Muscle layer of duodenum (tissue), 2 donors: ENCODE results near the gene ATP6V1E1.
"Not testable (repeated sequence)": the region's sequence is repeated elsewhere in the genome, so short reads cannot be mapped to it uniquely, and the experiment has no call there.

ENCODE experiments used
- H3K27ac ChIP-seq: one replicate; pipeline ENCODE4 v1.7.0; 2013; ENCODE audit warnings: mild to moderate bottlenecking, low read length
- H3K27me3 ChIP-seq: one replicate; pipeline ENCODE4 v1.7.0; 2013; ENCODE audit warnings: low read depth, mild to moderate bottlenecking, control low read depth, low read length
- H3K36me3 ChIP-seq, 2 donors: one replicate each; pipeline ENCODE4 v1.7.0; 2013; ENCODE audit warnings: low read length in 2 of 2, control low read depth in 1 of 2, mild to moderate bottlenecking in 1 of 2; ENCODE audit not compliant: insufficient read depth in 2 of 2, control insufficient read depth in 1 of 2
- H3K4me1 ChIP-seq, 2 donors: one replicate each; pipeline ENCODE4 v1.7.0; 2013; ENCODE audit warnings: low read length in 2 of 2, mild to moderate bottlenecking in 2 of 2, control low read depth in 1 of 2, moderate library complexity in 1 of 2; ENCODE audit not compliant: insufficient read depth in 2 of 2, control insufficient read depth in 1 of 2
- H3K4me3 ChIP-seq, 2 donors: one replicate each; pipeline ENCODE4 v1.7.0; 2013; ENCODE audit warnings: low read length in 2 of 2, low read depth in 1 of 2, mild to moderate bottlenecking in 1 of 2
- H3K9me3 ChIP-seq, 2 donors: one replicate each; pipeline ENCODE4 v1.7.0; 2013; ENCODE audit warnings: low read length in 2 of 2, control low read depth in 1 of 2, mild to moderate bottlenecking in 1 of 2; ENCODE audit not compliant: control insufficient read depth in 1 of 2
- donor health status: healthy.

ATP6V1E1 gene

GRCh38 chr22:17628406-17629172, at the start of gene ATP6V1E1:
Gene ATP6V1E1, minus strand, starts transcription at chr22:17628749. Its CDS starts 114 bp downstream, at chr22:17628635.
- Histone ChIP-seq H3K4me3 (peak within 1 kb of the TSS; percentile 99 to 100), H3K9me3 (no peaks in the 10 kb centered on the region), H3K27ac (peak within 1 kb of the TSS; percentile 98), H3K27me3 (no peaks in the 10 kb centered on the region), H3K4me1 (peaks cover 0 to 26% of the 10 kb centered on the region in 2 donors), H3K36me3 (peaks cover 0 to 4% of the 10 kb centered on the region in 2 donors)

DNA sequence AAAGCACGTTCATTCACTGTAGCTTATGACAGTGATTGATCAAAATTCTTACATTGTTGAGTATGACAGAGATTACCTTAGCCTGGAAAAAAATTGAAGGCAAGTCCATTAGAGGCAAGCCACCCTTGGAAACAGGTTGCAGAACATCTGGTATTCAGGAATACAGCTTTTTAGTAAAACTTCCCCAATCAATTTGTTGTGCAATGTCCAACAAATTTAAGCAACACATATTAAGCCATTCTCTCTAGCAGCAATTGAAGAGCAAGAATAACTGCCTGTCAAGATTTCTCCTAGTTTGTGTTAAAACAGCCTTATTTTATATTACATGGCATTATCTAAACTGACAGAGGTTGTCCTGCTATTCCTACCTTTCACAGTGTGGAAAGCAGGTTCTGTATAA, 47.0 kb upstream of the ATP6V1E1 start:
- Histone ChIP-seq H3K27ac (no peak overlapping the region), H3K9me3 (no peaks in the 10 kb centered on the region), H3K27me3 (no peaks in the 10 kb centered on the region), H3K4me3 (no peak overlapping the region), H3K36me3 (peaks cover 2% of the 10 kb centered on the region in 2 donors), H3K4me1 (peaks cover 11 to 13% of the 10 kb centered on the region in 2 donors)

GRCh38 chr22:17674152-17674551, 45.6 kb upstream of the ATP6V1E1 start:
- peaks cover 11 to 13% of the 10 kb centered on the region in 2 donors for H3K4me1 ChIP-seq
- no peaks in the 10 kb centered on the region for H3K9me3 ChIP-seq
- no peak overlapping the region for H3K4me3 ChIP-seq
- H3K27me3 ChIP-seq: no peaks in the 10 kb centered on the region
- H3K36me3 ChIP-seq: peaks cover 3 to 7% of the 10 kb centered on the region in 2 donors
- H3K27ac ChIP-seq: no peak overlapping the region

DNA sequence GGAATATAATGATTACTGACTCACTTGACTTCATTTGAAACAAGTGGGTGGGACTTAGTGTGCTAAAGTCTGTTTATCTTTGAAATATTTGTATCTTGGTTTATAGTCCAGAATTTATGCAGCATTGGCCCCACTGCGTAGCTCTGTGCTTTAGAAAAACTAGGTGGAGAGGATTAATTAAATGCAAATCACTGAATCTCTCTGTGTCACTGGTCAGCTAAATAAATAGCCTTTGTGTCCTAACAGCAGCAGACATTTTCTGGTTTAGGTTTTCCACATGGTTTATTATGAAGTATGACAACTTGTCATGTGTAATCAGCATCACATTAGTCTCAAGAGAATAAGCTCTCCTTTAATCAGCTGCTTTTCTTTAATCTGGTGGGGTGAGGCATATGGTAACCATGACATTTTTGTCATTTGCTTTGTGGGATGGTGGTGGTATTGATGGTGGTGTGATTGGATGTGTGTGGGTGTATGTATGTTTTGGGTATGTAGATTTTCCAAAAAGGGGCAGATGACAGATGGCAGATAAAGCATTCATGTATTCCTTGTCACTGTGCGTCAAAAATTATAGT, 44.0 kb upstream of the ATP6V1E1 start:
- Histone ChIP-seq H3K27me3 (no peaks in the 10 kb centered on the region), H3K9me3 (no peaks in the 10 kb centered on the region), H3K4me1 (peaks cover 11 to 13% of the 10 kb centered on the region in 2 donors), H3K27ac (no peak overlapping the region), H3K4me3 (no peak overlapping the region), H3K36me3 (peaks cover 3 to 7% of the 10 kb centered on the region in 2 donors)

GRCh38 chr22:17671521-17672092, 43.1 kb upstream of the ATP6V1E1 start:
- not testable (repeated sequence) for H3K27ac ChIP-seq

DNA sequence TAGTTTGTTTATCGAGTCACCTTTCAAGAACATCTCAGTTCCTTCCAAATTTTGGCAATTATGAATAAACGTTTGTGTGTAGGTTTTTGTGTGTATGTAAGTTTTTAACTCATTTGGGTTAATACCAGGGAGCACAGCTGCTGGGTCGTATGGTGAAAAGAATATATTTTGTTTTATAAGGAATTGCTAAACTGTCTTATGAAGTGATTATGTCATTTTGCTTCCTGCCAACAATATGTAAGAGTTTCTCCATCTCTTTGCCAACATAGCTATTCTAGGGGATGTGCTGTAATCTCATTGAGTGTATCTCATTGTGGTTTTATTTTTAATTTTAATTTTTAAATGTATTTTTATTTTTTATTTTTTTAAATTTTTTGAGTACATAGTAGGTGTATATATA, 37.3 kb upstream of the ATP6V1E1 start:
- H3K27me3 ChIP-seq: no peaks in the 10 kb centered on the region
- H3K4me3 ChIP-seq: no peak overlapping the region
- peaks cover 3 to 30% of the 10 kb centered on the region in 2 donors for H3K36me3 ChIP-seq
- H3K27ac ChIP-seq: no peak overlapping the region
- no peaks in the 10 kb centered on the region for H3K9me3 ChIP-seq
- no peaks in the 10 kb centered on the region for H3K4me1 ChIP-seq

More at GRCh38 chr22:17671521-17672092, 43.1 kb upstream of the ATP6V1E1 start:
- H3K4me1 ChIP-seq: peaks cover 11 to 13% of the 10 kb centered on the region in 2 donors
- H3K4me3 ChIP-seq, H3K9me3 ChIP-seq, H3K27me3 ChIP-seq, H3K36me3 ChIP-seq: not testable (repeated sequence)

GRCh38 chr22:17665248-17665647, 36.7 kb upstream of the ATP6V1E1 start:
- no peak overlapping the region for H3K27ac ChIP-seq
- no peaks in the 10 kb centered on the region for H3K4me1 ChIP-seq
- no peaks in the 10 kb centered on the region for H3K27me3 ChIP-seq
- H3K36me3 ChIP-seq: peaks cover 0 to 27% of the 10 kb centered on the region in 2 donors
- H3K9me3 ChIP-seq: no peaks in the 10 kb centered on the region
- no peak overlapping the region for H3K4me3 ChIP-seq

DNA sequence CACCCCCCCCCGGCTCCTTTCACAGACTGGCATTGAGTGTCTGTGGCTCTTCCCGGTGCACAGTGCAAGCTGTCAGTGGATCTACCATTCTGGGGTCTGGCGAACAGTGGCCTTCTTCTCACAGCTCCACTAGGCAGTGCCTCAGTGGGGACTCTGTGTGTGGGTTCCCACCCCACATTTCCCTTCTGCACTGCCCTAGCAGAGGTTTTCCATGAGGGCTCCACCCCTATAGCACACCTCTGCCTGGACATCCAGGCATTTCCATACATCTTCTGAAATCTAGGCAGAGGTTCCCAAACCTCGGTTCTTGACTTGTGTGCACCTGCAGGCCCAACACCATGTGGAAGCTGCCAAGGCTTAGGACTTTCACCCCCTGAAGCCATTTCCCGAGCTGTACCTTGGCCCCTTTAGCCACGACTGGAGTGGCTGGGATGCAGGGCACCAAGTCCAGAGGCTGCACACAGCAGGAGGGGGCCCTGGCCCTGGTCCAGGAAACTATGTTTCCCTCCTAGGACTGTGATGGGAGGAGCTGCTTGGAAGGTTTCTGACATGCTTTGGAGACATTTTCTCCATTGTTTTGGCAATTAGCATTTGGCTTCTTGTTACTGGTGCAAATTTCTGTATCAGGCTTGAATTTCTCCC, 36.0 kb upstream of the ATP6V1E1 start:
- Histone ChIP-seq H3K9me3 (no peaks in the 10 kb centered on the region), H3K27me3 (no peaks in the 10 kb centered on the region), H3K4me1 (no peaks in the 10 kb centered on the region), H3K36me3 (peaks cover 0 to 24% of the 10 kb centered on the region in 2 donors), H3K27ac (no peak overlapping the region), H3K4me3 (no peak overlapping the region)

- no peaks in the 10 kb centered on the region for H3K27me3 ChIP-seq
- H3K4me3 ChIP-seq: no peak overlapping the region
- H3K27ac ChIP-seq: no peak overlapping the region
- peaks cover 0 to 4% of the 10 kb centered on the region in 2 donors for H3K4me1 ChIP-seq
- no peaks in the 10 kb centered on the region for H3K9me3 ChIP-seq
- no peaks in the 10 kb centered on the region for H3K36me3 ChIP-seq
Observed at GRCh38 chr22:17656870-17657395, 28.4 kb upstream of the ATP6V1E1 start.

GRCh38 chr22:17655289-17655688, 26.7 kb upstream of the ATP6V1E1 start:
- peaks cover 0 to 4% of the 10 kb centered on the region in 2 donors for H3K4me1 ChIP-seq
- H3K36me3 ChIP-seq: no peaks in the 10 kb centered on the region
- no peaks in the 10 kb centered on the region for H3K9me3 ChIP-seq
- no peaks in the 10 kb centered on the region for H3K27me3 ChIP-seq
- H3K27ac ChIP-seq: no peak overlapping the region
- H3K4me3 ChIP-seq: no peak overlapping the region

DNA sequence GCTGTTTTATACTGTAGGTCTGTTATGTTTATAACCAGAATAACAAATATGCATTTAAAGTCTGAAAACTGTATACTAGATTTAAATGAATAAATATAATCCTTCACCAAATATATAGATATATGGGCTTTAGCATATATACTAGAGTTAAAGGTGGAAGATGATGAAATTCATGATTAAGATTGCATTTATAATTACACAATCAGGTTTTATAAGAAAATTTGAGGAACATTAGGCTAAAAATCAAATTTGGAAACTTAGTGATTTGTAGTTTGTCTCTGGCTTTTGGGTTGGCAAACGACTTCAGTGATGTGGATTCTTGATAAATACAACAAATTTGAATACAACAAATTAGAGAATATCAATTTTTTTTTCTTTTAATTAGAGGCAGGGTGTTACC, 20.0 kb upstream of the ATP6V1E1 start:
- H3K9me3 ChIP-seq: no peaks in the 10 kb centered on the region
- H3K4me3 ChIP-seq: no peak overlapping the region
- no peak overlapping the region for H3K27ac ChIP-seq
- peaks cover 0 to 6% of the 10 kb centered on the region in 2 donors for H3K36me3 ChIP-seq
- H3K27me3 ChIP-seq: no peaks in the 10 kb centered on the region
- no peaks in the 10 kb centered on the region for H3K4me1 ChIP-seq
